DMS114 treated with DMSO at 0.1 percent for 48 hours (cell line): ENCODE results near the gene CYB5D1.

ENCODE experiments used
- DNase-seq: peaks from one replicate; lab custom pipeline; 2025; ENCODE audit not compliant: unreplicated experiment; lab: John Stamatoyannopoulos, UW

CYB5D1 gene

DNA sequence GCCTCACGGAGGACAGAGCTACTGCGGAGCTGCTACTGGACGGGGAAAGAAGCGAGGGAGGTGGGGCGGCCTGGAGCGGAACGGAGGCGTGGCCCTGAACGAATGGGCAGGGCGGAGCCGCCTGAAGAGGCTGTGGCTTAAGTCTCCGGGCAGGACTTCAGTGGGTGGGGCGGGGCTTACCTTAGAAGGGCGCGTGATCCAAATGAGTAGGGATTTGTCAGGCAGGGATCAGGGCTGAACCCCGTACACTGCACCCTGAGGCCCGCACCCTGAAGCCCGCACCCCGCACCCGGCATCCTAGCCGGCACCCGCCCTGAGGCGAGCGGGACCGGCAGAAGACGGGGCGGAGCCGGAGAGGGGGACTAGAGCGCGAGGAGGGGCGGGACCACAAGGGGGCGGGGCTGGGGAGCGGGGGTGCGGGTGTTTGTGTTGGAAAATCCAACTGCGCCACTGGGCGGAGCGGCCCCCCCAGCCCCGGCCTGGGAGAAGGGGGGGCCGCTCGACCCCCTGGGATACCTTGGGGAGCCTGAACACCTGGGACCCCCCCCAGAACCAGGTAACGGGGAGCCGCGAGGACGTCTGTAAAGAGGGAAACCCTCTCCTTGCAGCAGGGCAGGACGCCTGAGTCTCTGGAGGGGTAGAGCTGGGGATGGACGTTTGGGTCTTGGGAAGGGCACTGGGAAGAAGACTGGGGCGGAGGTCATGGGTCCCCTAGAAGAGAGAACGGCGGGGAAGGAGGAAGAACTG lies 23.8 kb upstream of the CYB5D1 start, which contains the start of gene KDM6B:
KDM6B (plus strand) TSS at position 423 of the 747 bp plus-strand sequence. CDS start 11,338 bp downstream, outside the sequence.
- peak; percentile 91 for DNase-seq

DNA sequence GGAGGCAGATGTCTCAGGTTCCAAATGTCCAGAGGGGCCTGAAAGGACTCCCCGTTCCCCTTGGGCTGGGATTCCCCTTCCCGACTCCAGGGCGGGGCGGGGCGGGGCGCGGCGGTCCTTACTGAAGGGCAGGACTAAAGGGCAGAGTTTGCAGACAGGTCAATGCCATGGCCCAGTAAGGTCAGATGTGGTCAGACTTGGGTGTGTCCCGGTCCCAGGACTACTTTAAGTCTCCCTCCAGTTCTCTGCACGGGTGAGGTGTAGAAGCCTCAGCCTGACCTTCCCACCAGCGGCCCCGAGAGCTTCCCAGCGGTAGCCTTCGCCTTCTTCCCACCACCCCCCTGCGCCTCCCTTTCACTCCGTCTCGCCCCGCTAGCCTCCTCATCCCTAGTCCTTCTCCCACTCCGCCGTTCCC lies 23.3 kb upstream of the CYB5D1 start:
- DNase-seq = no peak

DNA sequence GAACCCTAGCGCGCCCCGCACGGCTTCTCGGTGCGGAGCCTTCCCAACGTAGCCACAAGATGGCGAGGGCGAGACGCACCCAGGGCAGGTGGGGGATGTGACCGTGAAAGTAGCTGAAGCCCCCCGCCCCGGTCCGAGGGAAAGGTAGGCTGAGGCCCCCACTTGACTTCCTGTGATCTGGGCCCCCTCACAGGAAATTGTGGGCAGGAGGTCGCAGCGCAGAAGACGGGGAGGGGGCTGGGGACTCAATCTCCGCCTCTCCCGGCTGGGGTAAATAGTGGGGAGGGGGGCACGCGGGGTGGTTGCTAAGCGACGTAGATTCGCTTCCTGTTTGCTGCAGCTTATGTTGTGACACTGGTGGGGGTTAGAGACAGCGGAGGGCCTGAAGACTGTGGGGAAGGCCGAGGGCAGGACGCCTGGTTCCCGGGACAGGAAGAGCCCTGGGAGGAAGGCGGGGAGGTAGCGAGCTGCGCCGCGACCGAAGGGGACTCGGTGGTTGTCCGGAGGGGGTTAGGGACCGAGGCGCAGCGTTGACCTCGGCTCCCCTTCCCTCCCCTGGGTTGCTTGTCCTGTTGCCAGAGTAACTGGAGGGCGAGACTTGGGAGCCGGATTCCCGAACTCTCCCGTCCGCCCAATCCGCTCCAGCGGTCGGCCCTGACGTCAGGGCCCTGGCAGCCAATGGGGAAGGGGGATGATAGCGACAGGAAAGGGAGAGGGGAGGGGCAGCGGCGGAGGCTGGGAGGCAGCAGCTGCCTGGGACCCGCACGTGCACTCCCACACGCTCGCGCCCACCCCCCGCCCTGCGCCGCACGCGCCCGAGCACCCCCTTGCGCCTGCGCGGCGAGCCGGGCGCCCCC lies 22.6 kb upstream of the CYB5D1 start:
- DNase-seq = peak; percentile 96

DNA sequence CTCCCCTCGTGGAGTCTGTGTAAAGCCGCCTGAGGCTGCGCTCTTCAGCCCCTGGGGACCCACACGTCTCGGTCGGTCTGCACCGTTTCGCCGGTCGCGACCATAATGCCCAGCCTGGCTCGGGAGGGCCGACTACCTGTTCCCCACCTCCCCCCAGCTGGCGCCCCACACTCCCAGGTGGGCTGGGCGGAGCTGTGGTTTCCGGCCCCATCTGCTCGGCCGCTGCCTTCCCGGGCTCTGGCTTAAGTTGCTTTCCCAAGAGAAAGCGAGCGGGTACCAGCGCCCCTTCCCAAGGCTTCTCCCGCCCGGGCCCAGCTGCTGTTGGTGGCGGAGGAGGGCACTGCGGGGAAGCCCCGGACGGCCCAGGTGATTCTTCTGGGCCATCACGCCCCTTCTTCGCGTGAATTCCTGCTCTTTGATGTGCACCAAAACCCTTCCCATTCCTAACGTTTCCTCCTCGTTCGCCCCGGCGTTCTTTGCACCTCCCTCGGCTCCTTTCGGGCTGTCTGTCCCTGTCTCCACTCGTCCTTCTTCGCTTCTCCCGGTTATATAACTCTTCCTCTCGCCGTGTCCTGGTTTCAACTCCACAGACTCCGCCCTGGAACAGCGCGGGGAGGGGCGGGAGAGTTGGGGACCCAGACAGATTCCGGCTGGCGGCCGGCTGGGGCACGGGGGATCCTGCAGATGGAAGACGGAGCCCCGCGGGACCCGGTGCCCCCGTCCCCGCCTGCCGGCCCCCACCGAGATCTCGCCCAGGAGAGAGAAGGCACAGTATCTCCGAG lies 21.8 kb upstream of the CYB5D1 start:
- DNase-seq = peak; percentile 49

DNA sequence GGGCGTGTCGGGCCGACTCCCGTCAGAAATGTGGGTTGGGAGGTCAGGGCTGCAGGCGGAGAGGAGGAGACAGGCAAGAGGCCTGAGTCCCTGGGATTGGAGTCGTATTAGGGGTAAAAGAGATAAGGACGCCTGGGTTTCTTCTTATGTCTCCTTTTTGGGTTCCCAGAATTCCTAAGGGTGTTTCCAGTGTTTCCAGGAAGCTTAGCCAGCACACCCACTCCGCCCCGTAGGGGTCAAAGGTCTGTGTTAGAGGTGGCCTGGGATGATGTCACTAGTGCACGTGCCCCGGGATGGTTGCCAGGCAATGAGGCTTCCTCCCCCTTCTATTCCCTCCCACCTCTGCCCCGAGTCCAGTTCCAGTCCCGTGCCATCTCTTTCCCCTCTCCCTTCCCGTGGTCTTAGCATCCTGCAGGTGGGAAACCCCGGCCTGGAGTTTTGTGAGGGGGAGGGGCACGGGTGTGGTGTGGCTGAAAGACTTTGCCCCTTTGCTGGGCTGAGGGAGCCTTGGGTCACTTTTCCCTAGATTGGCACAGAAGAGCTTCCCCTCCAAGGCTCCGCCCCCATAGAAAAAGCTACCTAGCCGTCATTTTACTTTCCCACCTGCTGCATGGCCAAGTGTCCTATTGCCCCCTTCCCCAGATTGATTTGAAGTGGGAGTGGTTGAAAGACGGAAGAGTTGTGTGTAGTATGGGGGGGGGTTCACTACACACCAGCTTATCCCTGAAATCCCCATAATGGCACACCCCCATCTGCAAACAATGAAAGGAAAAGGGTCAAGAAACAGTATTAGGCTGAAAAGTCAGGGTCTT lies 21.0 kb upstream of the CYB5D1 start:
- peak; percentile 82 for DNase-seq

DNA sequence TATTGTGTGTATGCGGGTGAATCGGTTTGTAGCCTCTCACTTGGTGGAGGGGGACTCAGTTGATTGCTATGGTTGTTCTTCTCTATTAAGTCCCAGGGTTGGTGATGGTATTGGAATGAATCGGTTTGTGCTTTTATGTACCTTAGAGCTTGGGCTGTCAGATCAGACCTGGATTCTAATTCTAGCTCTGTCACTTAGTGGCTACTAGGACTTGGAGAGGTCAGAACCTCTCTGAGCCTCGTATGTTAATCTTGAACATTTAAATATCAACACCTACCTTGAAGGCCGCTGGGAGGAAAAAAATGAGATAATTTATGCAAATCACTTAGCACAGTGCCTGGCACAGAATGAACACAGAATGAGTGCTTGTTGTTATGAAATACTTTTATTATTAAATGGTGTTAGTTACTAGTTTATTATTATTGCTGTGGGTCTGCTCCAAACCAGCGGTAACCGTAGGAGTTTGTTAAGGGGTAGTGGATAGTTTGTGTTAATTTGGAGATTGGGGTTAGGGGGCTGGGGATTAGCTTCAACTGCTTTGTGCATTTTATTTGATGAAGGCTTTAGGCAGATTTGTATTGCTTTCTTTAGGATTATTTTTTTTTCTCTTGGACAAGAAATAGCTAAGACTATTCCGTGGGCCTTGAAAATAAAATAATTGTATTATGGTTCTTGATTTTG lies 20.3 kb upstream of the CYB5D1 start:
- DNase-seq = no peak

DNA sequence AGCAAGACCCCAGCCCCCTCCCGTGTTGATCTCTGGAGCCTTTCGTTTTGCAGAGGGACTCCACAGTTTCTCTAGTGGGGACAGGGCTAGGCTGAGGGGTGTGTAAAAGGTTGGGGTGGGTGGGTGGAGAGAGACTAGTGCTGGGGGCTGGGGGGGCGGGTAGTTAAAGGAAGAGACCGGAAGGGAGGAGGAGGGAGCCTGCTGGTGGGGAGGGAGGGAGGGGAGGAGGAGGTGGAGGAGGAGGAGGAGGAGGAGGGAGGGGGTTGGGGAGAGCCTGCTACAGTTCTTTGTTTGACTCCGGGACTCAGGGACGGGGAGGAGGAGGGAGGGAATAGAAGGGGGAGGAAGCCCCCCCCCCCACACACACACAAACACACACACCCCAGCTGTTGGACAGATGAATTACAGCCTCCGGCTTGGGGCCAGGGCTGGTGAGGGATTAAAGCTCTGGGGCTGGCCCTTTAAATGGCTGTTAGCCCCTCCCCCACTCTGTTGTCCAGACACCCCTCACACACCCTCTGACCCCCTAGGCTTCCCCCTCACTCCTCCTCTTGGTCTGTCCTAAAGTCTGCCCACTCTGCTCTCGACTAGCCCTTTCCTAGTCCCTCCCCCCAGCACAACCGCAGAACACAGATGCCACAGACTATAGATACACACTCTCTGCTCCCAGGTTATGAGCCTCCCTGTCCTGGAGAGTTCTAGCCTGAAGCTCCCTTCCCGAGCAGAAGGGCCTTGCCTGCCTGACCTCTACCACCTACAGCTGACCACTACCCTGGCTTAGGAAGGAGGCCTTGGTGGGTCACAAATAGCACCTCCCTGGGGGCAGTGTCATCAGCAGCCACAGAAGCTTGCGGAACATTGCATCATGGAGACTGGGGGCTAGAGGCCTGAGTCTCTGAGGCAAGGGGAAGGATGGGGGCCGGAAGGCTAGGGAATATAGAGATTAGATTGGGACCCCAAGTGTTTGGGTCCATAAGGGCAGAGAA lies 19.4 kb upstream of the CYB5D1 start:
- no peak for DNase-seq

DNA sequence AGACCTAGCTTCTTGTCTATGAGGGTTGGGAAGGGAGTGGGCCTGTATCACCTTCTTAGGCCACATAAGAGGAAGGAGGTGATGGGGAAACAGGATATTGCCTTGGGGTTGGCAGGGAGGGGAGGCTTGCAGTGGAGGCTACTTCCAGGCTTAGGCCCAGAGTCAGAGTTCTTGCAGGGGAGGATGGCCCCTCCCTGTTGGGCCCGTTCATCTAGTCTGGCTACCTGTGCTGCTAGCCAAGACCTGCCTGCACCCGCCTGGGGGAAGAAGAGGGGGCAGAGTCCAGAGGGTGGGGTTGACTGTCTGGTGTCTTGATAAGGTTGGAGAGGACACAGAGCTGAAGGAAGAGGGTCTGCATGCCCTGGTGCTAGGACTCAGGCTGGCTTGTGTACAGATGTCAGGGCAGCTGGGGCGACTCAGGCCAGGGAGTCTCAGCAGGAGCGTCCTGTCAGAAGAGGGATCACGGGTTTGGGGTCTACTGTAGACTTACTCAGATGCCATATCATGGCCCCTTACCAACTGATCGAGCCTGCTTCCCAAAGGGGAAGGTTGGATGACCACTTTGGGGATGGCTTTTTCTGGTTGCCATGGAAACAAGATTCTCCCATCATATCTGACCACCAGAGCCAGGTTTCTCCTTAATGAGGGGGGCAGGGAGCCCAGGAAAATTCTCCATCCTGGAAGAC lies 18.5 kb upstream of the CYB5D1 start:
- no peak for DNase-seq

DNA sequence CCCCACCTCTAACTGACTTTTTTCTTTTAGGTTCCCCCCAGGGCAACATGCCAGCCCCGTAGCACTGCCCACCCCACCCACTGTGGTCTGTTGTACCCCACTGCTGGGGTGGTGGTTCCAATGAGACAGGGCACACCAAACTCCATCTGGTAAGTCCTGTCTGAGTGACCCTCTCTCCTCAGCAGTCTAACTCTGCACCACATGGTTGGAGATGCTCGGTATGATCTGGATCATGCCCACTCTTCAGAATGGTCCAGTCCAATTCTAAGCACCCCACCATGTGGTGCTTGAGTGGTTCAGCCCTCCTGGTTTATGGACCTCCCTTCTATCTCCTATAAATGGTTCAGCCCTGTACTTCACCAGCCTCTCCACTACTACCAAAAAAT lies 17.9 kb upstream of the CYB5D1 start:
- DNase-seq = peak; percentile 61

DNA sequence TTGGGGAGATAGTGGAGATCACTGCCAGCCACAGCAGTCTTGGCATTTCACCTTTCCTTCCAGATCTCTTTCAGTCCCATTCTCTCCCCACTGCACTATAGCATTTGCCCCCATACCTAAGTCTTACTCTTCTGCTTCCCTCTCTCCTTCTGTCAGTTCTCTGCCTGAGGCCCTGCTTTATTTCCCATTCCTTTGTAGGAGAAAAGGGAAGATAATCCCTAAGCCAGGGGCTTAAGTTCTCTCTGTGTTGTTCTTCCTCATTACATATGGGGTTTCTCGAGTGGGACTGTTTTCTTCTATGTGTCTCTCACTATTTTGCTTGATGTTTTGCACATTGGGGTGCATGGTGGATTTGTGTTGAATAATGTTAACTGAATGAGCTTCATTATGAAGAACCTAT lies 17.4 kb upstream of the CYB5D1 start:
- no peak for DNase-seq

DNA sequence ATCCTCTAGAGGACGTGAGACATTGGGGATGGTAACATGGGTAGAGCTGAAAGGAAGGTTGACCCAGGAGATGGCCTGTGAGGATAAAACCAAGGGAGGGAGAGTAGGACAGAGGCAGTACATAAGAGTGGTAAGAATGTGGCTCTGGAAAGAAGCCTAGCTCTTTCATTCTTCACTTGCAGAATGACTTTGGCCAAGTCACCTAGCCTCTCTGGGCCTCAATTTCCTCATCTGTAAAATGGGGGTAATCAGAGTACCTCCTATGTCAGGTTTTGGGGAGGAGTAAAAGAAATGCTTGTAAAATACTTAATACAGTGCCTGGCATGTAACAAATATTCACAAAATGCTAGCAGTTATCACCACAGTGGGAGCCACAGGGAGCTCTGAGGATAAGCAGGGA lies 16.9 kb upstream of the CYB5D1 start:
- DNase-seq = no peak

DNA sequence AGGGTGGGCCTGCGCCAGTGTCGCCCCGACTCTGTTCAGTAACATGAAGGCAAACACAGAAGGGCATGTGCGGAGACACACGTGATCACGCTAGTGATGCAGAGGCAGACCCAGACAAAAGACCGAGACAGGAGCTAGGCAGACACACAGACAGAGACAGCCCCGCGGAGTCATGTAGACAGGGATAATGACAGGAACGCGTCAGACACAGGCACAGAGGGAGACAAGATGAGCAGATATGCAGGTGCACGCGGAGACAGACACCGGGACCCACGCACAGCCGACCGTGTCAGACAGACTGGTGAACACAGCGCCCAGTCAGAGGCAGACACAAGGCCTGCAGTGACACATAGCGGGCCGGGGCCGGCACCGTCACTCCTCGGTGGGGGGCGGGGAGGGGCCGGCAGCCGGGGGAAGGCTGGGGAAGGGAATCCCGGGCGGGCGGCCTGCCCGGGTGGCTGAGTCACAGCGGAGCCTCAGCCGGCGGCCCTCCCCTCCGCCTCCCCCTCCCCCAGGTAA lies 16.3 kb upstream of the CYB5D1 start:
- DNase-seq = peak; percentile 36

DNA sequence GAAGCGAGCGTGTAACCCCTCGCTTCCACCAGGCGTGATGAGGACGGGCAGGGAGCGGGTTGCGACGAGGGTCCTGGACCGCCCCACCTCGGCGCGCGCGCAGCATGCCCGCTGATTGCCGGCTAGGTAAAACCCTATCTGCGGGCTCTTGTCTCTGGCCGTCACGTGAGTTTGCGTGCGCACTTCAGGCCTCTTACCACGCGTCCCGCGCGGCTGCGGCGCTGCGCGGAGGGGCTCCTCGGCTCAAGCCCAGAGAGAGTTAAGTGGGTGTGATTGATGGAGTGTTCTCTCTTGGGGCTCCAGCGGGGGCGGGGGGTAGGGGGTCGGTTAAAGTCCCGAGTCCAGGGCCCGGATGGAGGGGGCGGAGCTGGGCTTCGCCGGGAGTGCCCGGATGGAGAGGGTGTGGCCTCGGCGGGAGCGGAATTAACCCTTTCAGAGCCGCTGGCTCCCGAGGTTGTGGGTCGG lies 15.9 kb upstream of the CYB5D1 start:
- DNase-seq = peak; percentile 71

DNA sequence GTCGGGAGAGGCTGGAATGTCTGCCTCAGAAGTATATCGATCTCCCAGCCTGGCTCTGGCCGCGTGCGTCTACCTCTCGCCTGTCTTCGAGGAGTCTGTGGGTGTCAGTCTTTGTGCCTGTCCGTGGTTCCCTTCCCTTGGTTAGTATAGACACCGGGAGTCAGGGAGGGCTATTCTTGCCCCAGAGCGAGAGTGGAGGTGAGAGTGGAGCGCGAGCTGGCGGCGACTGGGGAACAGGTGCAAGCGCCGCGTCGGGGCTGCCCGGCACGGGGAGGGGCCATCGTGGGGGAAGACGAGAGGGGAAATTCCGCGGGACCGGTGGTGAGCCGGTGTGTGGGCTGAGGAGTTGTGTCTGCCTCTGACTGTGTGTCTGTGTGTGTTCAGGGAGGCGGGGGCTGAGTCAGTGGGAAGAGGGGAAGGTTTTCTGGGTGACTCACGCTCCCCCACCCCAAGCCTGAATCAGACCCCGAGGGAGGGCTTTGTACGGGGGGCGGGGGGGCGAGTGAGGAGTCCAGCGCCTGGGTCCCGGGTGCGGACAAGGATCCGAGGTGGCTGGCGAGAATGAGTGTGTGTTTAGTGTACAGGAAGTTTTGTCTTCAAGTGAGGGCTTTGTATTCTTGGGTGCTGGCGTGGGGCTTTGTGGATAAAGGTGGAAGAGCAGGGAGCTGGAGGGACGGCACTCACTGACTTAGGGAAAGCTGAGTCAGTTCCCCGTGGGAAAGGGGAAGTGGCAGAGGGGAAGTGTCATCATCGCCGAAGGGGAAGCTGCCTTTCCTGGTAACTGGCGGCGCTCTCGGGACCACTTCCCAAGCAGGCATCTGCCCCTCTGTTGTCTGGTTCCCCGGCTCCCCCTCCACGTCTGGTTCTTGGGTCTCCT lies 15.2 kb upstream of the CYB5D1 start:
- no peak for DNase-seq

DNA sequence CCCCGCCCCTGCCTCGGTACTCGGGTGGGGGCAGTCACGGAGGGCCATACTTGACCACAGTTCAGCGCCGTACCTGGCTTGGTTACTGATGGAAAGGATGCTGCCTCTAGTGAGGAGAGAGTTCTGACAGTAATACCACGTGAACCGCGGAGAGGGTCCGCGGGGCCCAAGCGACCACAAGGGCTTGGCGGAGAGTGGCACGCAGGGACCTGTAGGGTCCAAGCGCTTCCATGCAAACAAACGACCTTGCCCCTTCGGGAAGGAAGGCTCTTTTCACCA lies 14.6 kb upstream of the CYB5D1 start:
- DNase-seq = no peak

DNA sequence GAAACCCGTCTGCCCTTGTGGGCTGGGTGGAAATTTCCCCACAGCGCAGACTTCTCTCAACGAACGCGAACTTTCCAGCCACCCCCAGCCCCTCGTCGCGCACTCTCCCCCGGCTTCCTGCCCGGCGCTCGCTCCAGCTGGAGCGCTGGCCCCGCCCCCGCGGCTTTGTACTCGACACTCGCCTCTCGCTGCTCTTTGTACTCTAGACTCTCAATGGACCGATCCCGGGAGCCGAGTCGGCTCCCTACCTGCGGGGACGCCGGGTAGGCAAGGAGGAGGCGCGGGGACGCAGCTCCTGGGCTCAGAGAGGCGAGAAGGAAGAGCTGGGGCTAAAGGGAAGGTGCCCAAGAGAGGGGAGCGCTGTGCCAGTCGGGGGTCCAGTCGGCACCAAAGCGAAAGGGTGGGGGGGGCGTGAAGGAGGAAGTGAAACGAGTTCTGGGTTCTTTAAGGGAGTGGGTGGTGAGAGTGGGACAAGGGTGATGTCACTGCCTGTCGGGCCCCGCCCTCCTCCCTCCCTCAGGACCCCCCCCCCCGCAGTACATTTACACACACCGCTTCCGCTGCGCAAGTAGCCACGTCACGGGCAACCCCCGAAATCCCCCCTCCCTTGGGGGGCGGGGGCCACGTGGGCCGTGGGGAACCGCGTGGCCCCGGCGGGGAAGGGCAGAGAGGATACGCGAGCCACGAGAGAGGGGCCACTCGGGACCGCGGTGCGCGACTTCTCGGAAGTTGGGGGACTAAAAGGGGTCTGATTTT lies 14.1 kb upstream of the CYB5D1 start:
- peak; percentile 69 for DNase-seq
